SK-N-MC (cell line): ENCODE measurements around the gene TMEM63C.

Experiments used
- EZH2 ChIP-seq: fragments of 200-600 bp; sonication (generic); IDR thresholded peaks from one replicate; pipeline ENCODE4 v1.6.1; 2017; ENCODE audit warnings: antibody characterized with exemption
- FOXP2 ChIP-seq: optimal IDR thresholded peaks from 2 replicates; pipeline ENCODE3; 2011; ENCODE audit warnings: mild to moderate bottlenecking, moderate library complexity; ENCODE audit not compliant: insufficient read depth; ENCODE audit errors: extremely low read length, control extremely low read depth
- POLR2AphosphoS5 ChIP-seq: IDR thresholded peaks from 2 replicates; pipeline ENCODE4 v1.6.1; 2012; ENCODE audit warnings: mild to moderate bottlenecking, low read depth, low read length, borderline replicate concordance

GRCh38 chr14:77256694-77257093 is 75.1 kb downstream of the TMEM63C start:
- TF ChIP-seq POLR2AphosphoS5 = no peak
- no peak for TF ChIP-seq EZH2
- no peak for TF ChIP-seq FOXP2
